GM12801 (cell line): Measurements from ENCODE around the gene PTPRM.

Experiments used
- TF ChIP-seq, protein P1 (sequence below): IDR thresholded peaks from one replicate; pipeline ENCODE4 v1.5.1; 2011; ENCODE audit warnings: control low read depth; ENCODE audit not compliant: insufficient read length; ENCODE audit errors: extremely low read depth

PTPRM gene

DNA sequence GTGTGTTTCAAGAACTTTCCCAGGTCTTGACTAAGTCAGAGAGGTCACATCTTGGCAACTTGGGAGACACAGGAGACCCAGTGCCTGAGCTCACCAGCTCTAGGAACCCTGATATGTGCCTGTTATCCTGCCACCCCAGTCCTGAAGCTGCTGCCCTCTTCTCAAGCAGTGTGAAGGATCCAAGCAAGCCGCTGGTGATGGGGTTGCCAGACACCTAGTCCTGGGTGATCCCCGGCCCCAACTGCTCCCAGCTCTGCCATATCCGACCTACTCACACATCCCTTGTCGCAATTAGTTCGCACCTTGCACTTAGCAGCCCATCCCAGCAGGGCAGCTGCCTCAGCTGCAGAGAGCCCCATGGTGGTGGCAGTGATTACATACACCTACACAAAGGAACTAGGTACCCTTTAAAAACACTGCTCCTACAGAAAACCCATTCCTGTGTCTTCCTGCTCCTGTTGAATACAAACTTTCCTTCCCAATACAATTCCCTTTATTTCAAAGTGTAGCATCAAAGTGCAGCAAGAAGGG is 794.9 kb downstream of the PTPRM start:
- TF ChIP-seq, protein P1, sequence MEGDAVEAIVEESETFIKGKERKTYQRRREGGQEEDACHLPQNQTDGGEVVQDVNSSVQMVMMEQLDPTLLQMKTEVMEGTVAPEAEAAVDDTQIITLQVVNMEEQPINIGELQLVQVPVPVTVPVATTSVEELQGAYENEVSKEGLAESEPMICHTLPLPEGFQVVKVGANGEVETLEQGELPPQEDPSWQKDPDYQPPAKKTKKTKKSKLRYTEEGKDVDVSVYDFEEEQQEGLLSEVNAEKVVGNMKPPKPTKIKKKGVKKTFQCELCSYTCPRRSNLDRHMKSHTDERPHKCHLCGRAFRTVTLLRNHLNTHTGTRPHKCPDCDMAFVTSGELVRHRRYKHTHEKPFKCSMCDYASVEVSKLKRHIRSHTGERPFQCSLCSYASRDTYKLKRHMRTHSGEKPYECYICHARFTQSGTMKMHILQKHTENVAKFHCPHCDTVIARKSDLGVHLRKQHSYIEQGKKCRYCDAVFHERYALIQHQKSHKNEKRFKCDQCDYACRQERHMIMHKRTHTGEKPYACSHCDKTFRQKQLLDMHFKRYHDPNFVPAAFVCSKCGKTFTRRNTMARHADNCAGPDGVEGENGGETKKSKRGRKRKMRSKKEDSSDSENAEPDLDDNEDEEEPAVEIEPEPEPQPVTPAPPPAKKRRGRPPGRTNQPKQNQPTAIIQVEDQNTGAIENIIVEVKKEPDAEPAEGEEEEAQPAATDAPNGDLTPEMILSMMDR = no peak

DNA sequence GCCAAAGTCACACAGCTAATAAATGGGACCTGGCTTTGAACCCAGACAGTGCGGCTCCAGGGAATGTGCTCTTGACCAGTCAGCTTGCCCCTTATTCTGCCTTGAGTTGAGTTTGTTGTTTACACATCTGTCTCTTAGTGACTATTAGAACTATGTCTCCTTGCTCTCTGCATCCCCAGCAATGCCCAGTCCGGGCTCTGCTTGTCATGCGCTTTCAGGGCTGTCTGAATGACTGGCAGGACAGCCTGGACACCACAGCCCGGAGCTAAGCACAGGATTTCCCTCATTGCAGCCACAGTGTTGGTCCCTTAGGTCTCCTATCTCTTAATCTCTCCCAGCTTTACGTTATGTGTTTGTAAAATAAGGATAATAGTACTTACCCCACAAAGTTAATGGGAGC is 795.7 kb downstream of the PTPRM start:
- TF ChIP-seq, protein P1 = no peak

DNA sequence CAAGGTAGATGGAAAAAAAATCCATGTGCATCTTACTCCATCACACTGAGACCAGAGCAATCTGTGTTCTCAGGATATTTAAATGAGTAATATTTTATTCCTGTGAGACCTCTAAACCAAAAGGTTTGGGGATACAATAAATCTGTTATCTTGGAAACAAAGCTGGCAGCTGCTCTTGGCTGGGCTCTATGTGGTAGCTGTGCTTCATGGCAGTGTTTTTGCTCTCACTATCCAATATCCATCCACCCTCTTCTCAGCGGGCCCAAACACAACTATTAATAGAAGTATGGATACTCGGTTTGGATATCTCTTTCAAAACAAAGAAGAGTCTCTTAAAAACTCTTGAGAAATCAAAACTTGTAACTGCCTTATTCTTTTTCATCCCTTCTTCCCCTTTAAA is 797.3 kb downstream of the PTPRM start:
- TF ChIP-seq, protein P1 = no peak

DNA sequence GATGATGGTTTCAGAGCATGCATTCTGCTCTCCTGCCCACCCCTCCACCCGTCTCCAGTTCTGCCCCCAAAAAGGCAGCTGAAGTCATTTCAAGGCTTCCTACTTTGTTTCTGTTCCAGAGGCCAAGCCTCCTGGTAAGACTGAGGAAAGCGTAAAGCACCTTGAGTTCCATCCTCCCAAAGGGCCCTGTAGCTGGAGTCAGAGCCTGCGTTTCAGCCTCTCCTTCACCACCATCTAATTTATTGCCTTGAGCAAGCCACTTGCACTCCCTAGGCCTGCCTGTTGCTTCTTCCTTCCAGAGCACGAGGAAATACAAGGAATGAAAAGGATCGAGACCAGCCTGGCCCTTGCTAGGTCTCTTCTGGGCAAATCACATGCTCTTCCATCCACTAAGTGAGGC is 797.9 kb downstream of the PTPRM start:
- TF ChIP-seq, protein P1 = no peak

DNA sequence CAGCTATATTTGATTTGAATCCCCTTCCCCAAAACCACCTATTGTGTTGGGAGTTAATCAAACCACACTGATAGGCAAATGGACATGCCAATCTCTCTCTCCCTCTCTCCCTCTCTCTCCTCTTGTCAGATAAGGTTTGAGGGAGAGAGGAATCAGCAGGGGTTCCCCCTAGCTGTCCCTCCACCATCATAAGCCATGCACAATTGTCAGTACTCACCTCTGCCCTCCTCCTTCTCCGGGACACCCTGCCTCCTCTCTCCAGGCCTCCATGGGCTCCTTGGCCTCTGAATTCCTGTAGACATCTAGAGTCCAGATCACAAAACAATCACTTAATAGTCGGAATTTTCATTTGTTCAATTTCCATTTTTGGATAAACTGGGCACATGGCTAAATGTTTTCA is 798.4 kb downstream of the PTPRM start:
- TF ChIP-seq, protein P1 = no peak

DNA sequence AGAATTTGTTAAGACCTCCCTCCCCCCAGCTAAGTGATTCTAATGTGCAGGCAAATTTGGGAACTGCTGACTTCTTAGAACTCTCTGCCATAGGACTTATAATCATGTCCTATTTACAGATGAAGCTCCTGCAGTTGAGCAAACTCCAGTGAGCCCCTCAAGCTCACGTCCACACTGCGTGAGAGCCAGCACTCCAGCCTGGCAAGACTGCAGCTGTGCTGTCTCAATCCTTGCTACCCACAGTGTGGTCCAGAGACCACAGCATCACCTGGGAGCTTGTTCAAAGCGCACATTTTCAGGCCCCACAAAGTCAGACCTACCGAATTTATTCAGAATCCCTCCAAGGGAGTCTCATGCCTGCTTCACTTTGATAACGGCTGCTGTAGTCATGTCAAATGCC is 799.0 kb downstream of the PTPRM start:
- TF ChIP-seq, protein P1 = no peak

DNA sequence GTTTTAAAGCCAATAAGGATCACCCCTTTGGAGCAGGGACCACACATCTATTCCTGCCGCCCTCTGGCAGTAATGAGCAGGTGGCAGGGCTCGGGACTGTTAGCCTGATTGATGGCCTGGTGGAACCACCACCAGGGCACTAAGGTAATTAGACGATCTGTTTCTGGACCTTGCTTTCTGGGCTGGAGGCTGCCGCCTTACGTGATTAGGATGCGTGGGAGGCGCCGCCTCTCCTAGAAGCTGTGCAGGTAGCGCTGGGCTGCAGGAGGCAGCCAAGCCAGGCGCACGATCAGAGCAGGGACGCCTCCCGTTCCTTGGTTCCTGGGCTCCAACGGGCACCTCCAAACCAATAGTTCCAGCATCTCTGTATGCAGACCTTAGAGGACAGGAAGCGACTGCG is 799.5 kb downstream of the PTPRM start:
- TF ChIP-seq, protein P1 = no peak
